ENCODE data around the gene CEP63.
A peak's percentile ranks its signal among the peaks of the same experiment; 100 is the strongest.

Gene CEP63

GRCh38 chr3:134485718-134486576, at the start of gene CEP63, which contains the start of gene ANAPC13:
Gene CEP63 (plus strand): TSS chr3:134486057. CDS start chr3:134495321, 9,264 bp downstream.
Gene ANAPC13 (minus strand): TSS chr3:134485985. CDS start chr3:134482904, 3,081 bp downstream.
- H3K4me3 ChIP-seq (ENCODE audit: low read depth, low read length), result peak within 1 kb of the TSS; percentile 95
- DNase-seq (ENCODE audit: low read depth), result peak; percentile 99
- TF ChIP-seq CTCF (IDR thresholded peaks at IDR 0.05; ENCODE audit: insufficient read depth, low read depth, low read length, missing control alignments), result no peak

- TF ChIP-seq CTCF (IDR thresholded peaks at IDR 0.05; ENCODE audit: insufficient read depth, low read depth, low read length, missing control alignments), result no peak
- DNase-seq (ENCODE audit: low read depth), result no peak
- H3K4me3 ChIP-seq (ENCODE audit: low read depth, low read length), result no peak overlapping the region
These were observed 48.6 kb upstream of the CEP63 start for GRCh38 chr3:134437211-134437752.

- no peak for TF ChIP-seq CTCF (IDR thresholded peaks at IDR 0.05; ENCODE audit: insufficient read depth, low read depth, low read length, missing control alignments)
- DNase-seq (ENCODE audit: low read depth), result no peak
- no peak overlapping the region for H3K4me3 ChIP-seq (ENCODE audit: low read depth, low read length)
These were observed 44.5 kb upstream of the CEP63 start for GRCh38 chr3:134441321-134441720.

GRCh38 chr3:134441821-134442220, 44.0 kb upstream of the CEP63 start:
- DNase-seq (ENCODE audit: low read depth), result no peak
- H3K4me3 ChIP-seq (ENCODE audit: low read depth, low read length), result no peak overlapping the region
- no peak for TF ChIP-seq CTCF (IDR thresholded peaks at IDR 0.05; ENCODE audit: insufficient read depth, low read depth, low read length, missing control alignments)

- H3K4me3 ChIP-seq (ENCODE audit: low read depth, low read length), result no peak overlapping the region
- no peak for TF ChIP-seq CTCF (IDR thresholded peaks at IDR 0.05; ENCODE audit: insufficient read depth, low read depth, low read length, missing control alignments)
- DNase-seq (ENCODE audit: low read depth), result no peak
These were observed 40.8 kb upstream of the CEP63 start for GRCh38 chr3:134445095-134445494.

GRCh38 chr3:134445636-134446035, 40.2 kb upstream of the CEP63 start:
- DNase-seq (ENCODE audit: low read depth), result no peak
- TF ChIP-seq CTCF (IDR thresholded peaks at IDR 0.05; ENCODE audit: insufficient read depth, low read depth, low read length, missing control alignments), result no peak

More at GRCh38 chr3:134445636-134446035, 40.2 kb upstream of the CEP63 start:
- no peak overlapping the region for H3K4me3 ChIP-seq (ENCODE audit: low read depth, low read length)
